WTC11 (cell line): Measurements from ENCODE around the gene CATSPERZ. TPM values are rescaled to one million over a fixed set of nuclear protein-coding genes. Genes with fewer than 3 reads are reported as not detected.

Experiments
- ATAC-seq: fragments of 200-7000 bp; cut with Tn5 transposase; 2 replicates; pipeline ENCODE4 v1.10.0; 2021; ENCODE audit warnings: mild to moderate bottlenecking, moderate library complexity
- CTCF ChIA-PET: fragments of 300-600 bp; sonication (Branson Sonifier 250); formaldehyde crosslinking; loops from one replicate; lab custom pipeline; 2021; ENCODE audit warnings: antibody characterized with exemption; lab: Charles Lee
- POLR2A ChIA-PET: fragments of 350-600 bp; sonication (Branson Sonifier 250); formaldehyde crosslinking; loops from one replicate; lab custom pipeline; 2021; ENCODE audit warnings: antibody characterized with exemption; lab: Charles Lee
- DNase-seq: peaks from one replicate; pipeline ENCODE4 v3.0.0; 2021; ENCODE audit warnings: low spot score
- H3K27ac Mint-ChIP-seq: 2 replicates; pipeline ENCODE4 v1.8.0; 2021; ENCODE audit warnings: mixed read lengths
- H3K27me3 Mint-ChIP-seq: 2 replicates; pipeline ENCODE4 v1.8.0; 2021; ENCODE audit warnings: low read depth, mild to moderate bottlenecking, moderate library complexity, mixed read lengths
- H3K36me3 Mint-ChIP-seq: 2 replicates; pipeline ENCODE4 v1.8.0; 2021; ENCODE audit warnings: mixed read lengths
- H3K4me1 Mint-ChIP-seq: 2 replicates; pipeline ENCODE4 v1.8.0; 2022; ENCODE audit warnings: mixed read lengths
- H3K4me3 Mint-ChIP-seq: 2 replicates; pipeline ENCODE4 v1.8.0; 2021; ENCODE audit warnings: mild to moderate bottlenecking, moderate library complexity, mixed read lengths
- H3K9me3 Mint-ChIP-seq: 2 replicates; pipeline ENCODE4 v1.8.0; 2021; ENCODE audit warnings: mixed read lengths
- ESRRA ChIP-seq: sonication (generic); formaldehyde crosslinking; IDR thresholded peaks from 2 replicates; pipeline ENCODE4 v1.8.1; 2022; ENCODE audit warnings: mild to moderate bottlenecking, missing genetic modification reagents, borderline replicate concordance
- NFATC4 ChIP-seq: fragments of 250-450 bp; sonication (Bioruptor Pico); IDR thresholded peaks from 2 replicates; pipeline ENCODE4 v1.9.0; 2021; ENCODE audit warnings: mild to moderate bottlenecking
- NFE2L1 ChIP-seq: sonication (generic); formaldehyde crosslinking; IDR thresholded peaks from 2 replicates; pipeline ENCODE4 v1.8.1; 2023; ENCODE audit warnings: missing genetic modification reagents
- OVOL2 ChIP-seq: fragments of 250-450 bp; sonication (Bioruptor Pico); IDR thresholded peaks from 2 replicates; pipeline ENCODE4 v1.9.0; 2021; ENCODE audit warnings: mild to moderate bottlenecking, borderline replicate concordance
- PRRX2 ChIP-seq: fragments of 250-450 bp; sonication (Bioruptor Pico); IDR thresholded peaks from 2 replicates; pipeline ENCODE4 v1.8.0; 2021; ENCODE audit warnings: mild to moderate bottlenecking
- RORB ChIP-seq: fragments of 250-450 bp; sonication (Bioruptor Pico); IDR thresholded peaks from 2 replicates; pipeline ENCODE4 v1.9.0; 2021; ENCODE audit warnings: mild to moderate bottlenecking
- SMAD4 ChIP-seq: sonication (generic); formaldehyde crosslinking; IDR thresholded peaks from 2 replicates; pipeline ENCODE4 v1.8.0; 2022; ENCODE audit warnings: mild to moderate bottlenecking, missing genetic modification reagents
- TEAD1 ChIP-seq: sonication (generic); formaldehyde crosslinking; IDR thresholded peaks from 2 replicates; pipeline ENCODE4 v1.8.0; 2022; ENCODE audit warnings: mild to moderate bottlenecking, missing genetic modification reagents
- ZNF121 ChIP-seq: sonication (generic); formaldehyde crosslinking; IDR thresholded peaks from 2 replicates; pipeline ENCODE4 v1.8.0; 2023; ENCODE audit warnings: missing genetic modification reagents
- ZNF138 ChIP-seq: sonication (generic); formaldehyde crosslinking; conservative IDR thresholded peaks from 2 replicates; pipeline ENCODE4 v1.8.1; 2022; ENCODE audit warnings: mild to moderate bottlenecking, moderate library complexity, missing genetic modification reagents
- ZNF263 ChIP-seq: sonication (generic); formaldehyde crosslinking; IDR thresholded peaks from 2 replicates; pipeline ENCODE4 v1.8.1; 2022; ENCODE audit warnings: low read depth, mild to moderate bottlenecking, moderate library complexity, missing genetic modification reagents
- total RNA-seq: library from RNA; stranded (reverse); gene quantifications from 3 replicates; pipeline ENCODE4 v1.2.3, GENCODE V29; 2021
- TF ChIP-seq, protein P1 (sequence below): sonication (generic); formaldehyde crosslinking; IDR thresholded peaks from 2 replicates; pipeline ENCODE4 v1.8.1; 2022; ENCODE audit warnings: low read depth, missing genetic modification reagents, borderline replicate concordance
- TF ChIP-seq, protein P2 (sequence below): fragments of 200-600 bp; IDR thresholded peaks from 2 replicates; pipeline ENCODE4 v1.8.0; 2022; ENCODE audit warnings: antibody characterized with exemption
- TF ChIP-seq, protein P3 (sequence below): fragments of 250-450 bp; sonication (Bioruptor Pico); IDR thresholded peaks from 2 replicates; pipeline ENCODE4 v1.9.0; 2021; ENCODE audit warnings: mild to moderate bottlenecking
- TF ChIP-seq, protein P4 (sequence below): sonication (generic); formaldehyde crosslinking; IDR thresholded peaks from 2 replicates; pipeline ENCODE4 v1.8.1; 2023; ENCODE audit warnings: mild to moderate bottlenecking, moderate library complexity, missing genetic modification reagents
- TF ChIP-seq, protein P5 (sequence below): sonication (generic); formaldehyde crosslinking; IDR thresholded peaks from 2 replicates; pipeline ENCODE4 v1.8.1; 2022; ENCODE audit warnings: mild to moderate bottlenecking, moderate library complexity, missing genetic modification reagents
- TF ChIP-seq, protein P6 (sequence below): sonication (generic); formaldehyde crosslinking; IDR thresholded peaks from 2 replicates; pipeline ENCODE4 v1.8.1; 2022; ENCODE audit warnings: mild to moderate bottlenecking, missing genetic modification reagents, moderate library complexity, borderline replicate concordance
- TF ChIP-seq, protein P7 (sequence below): sonication (generic); formaldehyde crosslinking; IDR thresholded peaks from 2 replicates; pipeline ENCODE4 v1.8.1; 2023; ENCODE audit warnings: mild to moderate bottlenecking, missing genetic modification reagents, borderline replicate concordance

CATSPERZ gene
- total RNA-seq, 1 experiment from 2014 or later = 2.5 TPM

DNA sequence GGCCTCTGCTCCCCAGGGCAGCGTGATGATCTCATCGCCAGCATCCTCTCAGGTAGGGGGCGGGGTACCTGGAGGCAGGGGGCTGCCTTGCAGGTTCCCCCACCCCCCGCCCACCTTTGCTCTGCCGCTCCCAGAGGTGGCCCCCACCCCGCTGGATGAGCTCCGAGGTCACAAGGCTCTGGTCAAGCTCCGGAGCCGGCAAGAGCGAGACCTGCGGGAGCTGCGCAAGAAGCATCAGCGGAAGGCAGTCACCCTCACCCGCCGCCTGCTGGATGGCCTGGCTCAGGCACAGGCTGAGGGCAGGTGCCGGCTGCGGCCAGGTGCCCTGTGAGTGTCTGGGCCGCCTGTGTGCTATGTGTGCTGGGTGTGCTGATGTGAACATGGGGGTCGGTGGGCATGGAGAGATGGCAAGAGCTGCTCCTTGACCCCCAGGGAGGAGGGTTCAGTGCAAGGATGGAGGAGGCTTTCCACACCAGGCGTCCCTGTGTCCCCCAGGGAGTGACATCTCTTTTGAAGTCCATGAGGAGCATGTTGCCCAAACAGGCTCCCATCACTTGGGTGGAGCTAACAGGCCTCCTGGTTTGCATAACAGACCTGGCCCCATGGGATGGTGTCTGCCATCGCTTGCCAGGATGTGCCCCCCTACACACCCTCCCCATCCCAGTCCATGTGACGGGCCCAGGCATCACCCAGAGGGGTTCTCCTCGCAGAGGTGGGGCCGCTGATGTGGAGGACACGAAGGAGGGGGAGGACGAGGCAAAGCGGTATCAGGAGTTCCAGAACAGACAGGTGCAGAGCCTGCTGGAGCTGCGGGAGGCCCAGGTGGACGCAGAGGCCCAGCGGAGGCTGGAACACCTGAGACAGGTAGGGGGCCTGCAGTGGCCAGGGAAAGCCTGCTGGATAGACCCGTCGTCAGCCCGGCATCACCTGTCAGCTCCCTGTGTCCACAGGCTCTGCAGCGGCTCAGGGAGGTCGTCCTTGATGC is 34.7 kb upstream of the CATSPERZ start:
- ATAC-seq (no peak), DNase-seq (no peak)
- no peak overlapping the region for H3K27ac Mint-ChIP-seq
- ChIA-PET CTCF (interaction anchor here (0.8 to 4.5 kb wide), 5 partner anchors 15 to 90 kb away, joined by 3 to 65 read pairs (median 3); partner anchors contain the start of genes NUDT22, PLCB3 and TRPT1), POLR2A (interaction anchor here (0.6 kb wide), 1 partner anchor 74 kb away, joined by 7 read pairs; no protein-coding TSS in a partner anchor)
- H3K4me3 Mint-ChIP-seq = no peak overlapping the region
- peaks cover 29% of the 10 kb centered on the region for H3K36me3 Mint-ChIP-seq
- no peaks in the 10 kb centered on the region for H3K9me3 Mint-ChIP-seq
- no peak for TF ChIP-seq ZNF263 (CRISPR knock-in tag)
- TF ChIP-seq, protein P1, sequence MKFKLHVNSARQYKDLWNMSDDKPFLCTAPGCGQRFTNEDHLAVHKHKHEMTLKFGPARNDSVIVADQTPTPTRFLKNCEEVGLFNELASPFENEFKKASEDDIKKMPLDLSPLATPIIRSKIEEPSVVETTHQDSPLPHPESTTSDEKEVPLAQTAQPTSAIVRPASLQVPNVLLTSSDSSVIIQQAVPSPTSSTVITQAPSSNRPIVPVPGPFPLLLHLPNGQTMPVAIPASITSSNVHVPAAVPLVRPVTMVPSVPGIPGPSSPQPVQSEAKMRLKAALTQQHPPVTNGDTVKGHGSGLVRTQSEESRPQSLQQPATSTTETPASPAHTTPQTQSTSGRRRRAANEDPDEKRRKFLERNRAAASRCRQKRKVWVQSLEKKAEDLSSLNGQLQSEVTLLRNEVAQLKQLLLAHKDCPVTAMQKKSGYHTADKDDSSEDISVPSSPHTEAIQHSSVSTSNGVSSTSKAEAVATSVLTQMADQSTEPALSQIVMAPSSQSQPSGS = no peak
- TF ChIP-seq, protein P2, sequence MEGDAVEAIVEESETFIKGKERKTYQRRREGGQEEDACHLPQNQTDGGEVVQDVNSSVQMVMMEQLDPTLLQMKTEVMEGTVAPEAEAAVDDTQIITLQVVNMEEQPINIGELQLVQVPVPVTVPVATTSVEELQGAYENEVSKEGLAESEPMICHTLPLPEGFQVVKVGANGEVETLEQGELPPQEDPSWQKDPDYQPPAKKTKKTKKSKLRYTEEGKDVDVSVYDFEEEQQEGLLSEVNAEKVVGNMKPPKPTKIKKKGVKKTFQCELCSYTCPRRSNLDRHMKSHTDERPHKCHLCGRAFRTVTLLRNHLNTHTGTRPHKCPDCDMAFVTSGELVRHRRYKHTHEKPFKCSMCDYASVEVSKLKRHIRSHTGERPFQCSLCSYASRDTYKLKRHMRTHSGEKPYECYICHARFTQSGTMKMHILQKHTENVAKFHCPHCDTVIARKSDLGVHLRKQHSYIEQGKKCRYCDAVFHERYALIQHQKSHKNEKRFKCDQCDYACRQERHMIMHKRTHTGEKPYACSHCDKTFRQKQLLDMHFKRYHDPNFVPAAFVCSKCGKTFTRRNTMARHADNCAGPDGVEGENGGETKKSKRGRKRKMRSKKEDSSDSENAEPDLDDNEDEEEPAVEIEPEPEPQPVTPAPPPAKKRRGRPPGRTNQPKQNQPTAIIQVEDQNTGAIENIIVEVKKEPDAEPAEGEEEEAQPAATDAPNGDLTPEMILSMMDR = no peak
- no peak for TF ChIP-seq NFATC4
- no peak for TF ChIP-seq OVOL2 (CRISPR knock-in tag)
- TF ChIP-seq RORB (CRISPR knock-in tag) = no peak
- TF ChIP-seq ESRRA (CRISPR knock-in tag) = no peak
- TF ChIP-seq, protein P3, sequence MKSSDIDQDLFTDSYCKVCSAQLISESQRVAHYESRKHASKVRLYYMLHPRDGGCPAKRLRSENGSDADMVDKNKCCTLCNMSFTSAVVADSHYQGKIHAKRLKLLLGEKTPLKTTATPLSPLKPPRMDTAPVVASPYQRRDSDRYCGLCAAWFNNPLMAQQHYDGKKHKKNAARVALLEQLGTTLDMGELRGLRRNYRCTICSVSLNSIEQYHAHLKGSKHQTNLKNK = no peak
- TF ChIP-seq, protein P4, sequence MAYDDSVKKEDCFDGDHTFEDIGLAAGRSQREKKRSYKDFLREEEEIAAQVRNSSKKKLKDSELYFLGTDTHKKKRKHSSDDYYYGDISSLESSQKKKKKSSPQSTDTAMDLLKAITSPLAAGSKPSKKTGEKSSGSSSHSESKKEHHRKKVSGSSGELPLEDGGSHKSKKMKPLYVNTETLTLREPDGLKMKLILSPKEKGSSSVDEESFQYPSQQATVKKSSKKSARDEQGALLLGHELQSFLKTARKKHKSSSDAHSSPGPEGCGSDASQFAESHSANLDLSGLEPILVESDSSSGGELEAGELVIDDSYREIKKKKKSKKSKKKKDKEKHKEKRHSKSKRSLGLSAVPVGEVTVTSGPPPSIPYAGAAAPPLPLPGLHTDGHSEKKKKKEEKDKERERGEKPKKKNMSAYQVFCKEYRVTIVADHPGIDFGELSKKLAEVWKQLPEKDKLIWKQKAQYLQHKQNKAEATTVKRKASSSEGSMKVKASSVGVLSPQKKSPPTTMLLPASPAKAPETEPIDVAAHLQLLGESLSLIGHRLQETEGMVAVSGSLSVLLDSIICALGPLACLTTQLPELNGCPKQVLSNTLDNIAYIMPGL (CRISPR knock-in tag) = no peak
- no peak for TF ChIP-seq PRRX2 (CRISPR knock-in tag)
- TF ChIP-seq, protein P5, sequence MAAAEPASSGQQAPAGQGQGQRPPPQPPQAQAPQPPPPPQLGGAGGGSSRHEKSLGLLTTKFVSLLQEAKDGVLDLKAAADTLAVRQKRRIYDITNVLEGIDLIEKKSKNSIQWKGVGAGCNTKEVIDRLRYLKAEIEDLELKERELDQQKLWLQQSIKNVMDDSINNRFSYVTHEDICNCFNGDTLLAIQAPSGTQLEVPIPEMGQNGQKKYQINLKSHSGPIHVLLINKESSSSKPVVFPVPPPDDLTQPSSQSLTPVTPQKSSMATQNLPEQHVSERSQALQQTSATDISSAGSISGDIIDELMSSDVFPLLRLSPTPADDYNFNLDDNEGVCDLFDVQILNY (CRISPR knock-in tag) = no peak
- TF ChIP-seq SMAD4 = no peak
- TF ChIP-seq ZNF121 (CRISPR knock-in tag) = no peak
- no peak for TF ChIP-seq TEAD1 (CRISPR knock-in tag)
- TF ChIP-seq, protein P6, sequence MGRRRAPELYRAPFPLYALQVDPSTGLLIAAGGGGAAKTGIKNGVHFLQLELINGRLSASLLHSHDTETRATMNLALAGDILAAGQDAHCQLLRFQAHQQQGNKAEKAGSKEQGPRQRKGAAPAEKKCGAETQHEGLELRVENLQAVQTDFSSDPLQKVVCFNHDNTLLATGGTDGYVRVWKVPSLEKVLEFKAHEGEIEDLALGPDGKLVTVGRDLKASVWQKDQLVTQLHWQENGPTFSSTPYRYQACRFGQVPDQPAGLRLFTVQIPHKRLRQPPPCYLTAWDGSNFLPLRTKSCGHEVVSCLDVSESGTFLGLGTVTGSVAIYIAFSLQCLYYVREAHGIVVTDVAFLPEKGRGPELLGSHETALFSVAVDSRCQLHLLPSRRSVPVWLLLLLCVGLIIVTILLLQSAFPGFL (CRISPR knock-in tag) = no peak
- TF ChIP-seq ZNF138 (CRISPR knock-in tag) = no peak
- TF ChIP-seq NFE2L1 (CRISPR knock-in tag) = no peak
- TF ChIP-seq, protein P7, sequence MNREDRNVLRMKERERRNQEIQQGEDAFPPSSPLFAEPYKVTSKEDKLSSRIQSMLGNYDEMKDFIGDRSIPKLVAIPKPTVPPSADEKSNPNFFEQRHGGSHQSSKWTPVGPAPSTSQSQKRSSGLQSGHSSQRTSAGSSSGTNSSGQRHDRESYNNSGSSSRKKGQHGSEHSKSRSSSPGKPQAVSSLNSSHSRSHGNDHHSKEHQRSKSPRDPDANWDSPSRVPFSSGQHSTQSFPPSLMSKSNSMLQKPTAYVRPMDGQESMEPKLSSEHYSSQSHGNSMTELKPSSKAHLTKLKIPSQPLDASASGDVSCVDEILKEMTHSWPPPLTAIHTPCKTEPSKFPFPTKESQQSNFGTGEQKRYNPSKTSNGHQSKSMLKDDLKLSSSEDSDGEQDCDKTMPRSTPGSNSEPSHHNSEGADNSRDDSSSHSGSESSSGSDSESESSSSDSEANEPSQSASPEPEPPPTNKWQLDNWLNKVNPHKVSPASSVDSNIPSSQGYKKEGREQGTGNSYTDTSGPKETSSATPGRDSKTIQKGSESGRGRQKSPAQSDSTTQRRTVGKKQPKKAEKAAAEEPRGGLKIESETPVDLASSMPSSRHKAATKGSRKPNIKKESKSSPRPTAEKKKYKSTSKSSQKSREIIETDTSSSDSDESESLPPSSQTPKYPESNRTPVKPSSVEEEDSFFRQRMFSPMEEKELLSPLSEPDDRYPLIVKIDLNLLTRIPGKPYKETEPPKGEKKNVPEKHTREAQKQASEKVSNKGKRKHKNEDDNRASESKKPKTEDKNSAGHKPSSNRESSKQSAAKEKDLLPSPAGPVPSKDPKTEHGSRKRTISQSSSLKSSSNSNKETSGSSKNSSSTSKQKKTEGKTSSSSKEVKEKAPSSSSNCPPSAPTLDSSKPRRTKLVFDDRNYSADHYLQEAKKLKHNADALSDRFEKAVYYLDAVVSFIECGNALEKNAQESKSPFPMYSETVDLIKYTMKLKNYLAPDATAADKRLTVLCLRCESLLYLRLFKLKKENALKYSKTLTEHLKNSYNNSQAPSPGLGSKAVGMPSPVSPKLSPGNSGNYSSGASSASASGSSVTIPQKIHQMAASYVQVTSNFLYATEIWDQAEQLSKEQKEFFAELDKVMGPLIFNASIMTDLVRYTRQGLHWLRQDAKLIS (CRISPR knock-in tag) = no peak
- no peaks in the 10 kb centered on the region for H3K27me3 Mint-ChIP-seq
- H3K4me1 Mint-ChIP-seq = peaks cover 12% of the 10 kb centered on the region
